Activated naive CD4-positive, alpha-beta T cell treated with anti-CD3 and anti-CD28 coated beads for 36 hours (primary cell): Measurements from ENCODE around the gene RNF112. TPM values are rescaled to one million over a fixed set of nuclear protein-coding genes. Genes with fewer than 3 reads are reported as not detected.

Experiments
- CTCF ChIA-PET: fragments of 350-600 bp; sonication (Branson Sonifier 250); formaldehyde crosslinking; loops from one replicate; lab custom pipeline; 2021; ENCODE audit warnings: antibody characterized with exemption; lab: Charles Lee
- DNase-seq: peaks from one replicate; pipeline ENCODE4 v3.0.0-alpha.2; 2020
- H3K27ac Mint-ChIP-seq: one replicate; pipeline ENCODE4 v1.8.0; 2021; ENCODE audit warnings: mild to moderate bottlenecking, mixed read lengths
- H3K27me3 Mint-ChIP-seq: one replicate; pipeline ENCODE4 v1.8.0; 2021; ENCODE audit warnings: low read depth, mixed read lengths
- H3K36me3 Mint-ChIP-seq: one replicate; pipeline ENCODE4 v1.8.0; 2021; ENCODE audit warnings: low read depth, mixed read lengths
- H3K4me1 Mint-ChIP-seq: one replicate; pipeline ENCODE4 v1.8.0; 2021; ENCODE audit warnings: low read depth, mixed read lengths
- H3K4me3 Mint-ChIP-seq: one replicate; pipeline ENCODE4 v1.8.0; 2021; ENCODE audit warnings: mild to moderate bottlenecking, moderate library complexity, mixed read lengths
- H3K9me3 Mint-ChIP-seq: one replicate; pipeline ENCODE4 v1.8.0; 2021; ENCODE audit warnings: mixed read lengths
- intact Hi-C: fragments of 100-400 bp; cut with micrococcal nuclease; formaldehyde crosslinking; loops from one replicate; pipeline ENCODE4 v1.15.1; 2023
- total RNA-seq, 2 experiments: library from RNA; stranded (reverse); gene quantifications; one replicate each; pipeline ENCODE4 v1.2.3, GENCODE V29; 2021

Gene RNF112
- total RNA-seq, 2 experiments from 2014 or later: 0.31 to 0.32 TPM

DNA sequence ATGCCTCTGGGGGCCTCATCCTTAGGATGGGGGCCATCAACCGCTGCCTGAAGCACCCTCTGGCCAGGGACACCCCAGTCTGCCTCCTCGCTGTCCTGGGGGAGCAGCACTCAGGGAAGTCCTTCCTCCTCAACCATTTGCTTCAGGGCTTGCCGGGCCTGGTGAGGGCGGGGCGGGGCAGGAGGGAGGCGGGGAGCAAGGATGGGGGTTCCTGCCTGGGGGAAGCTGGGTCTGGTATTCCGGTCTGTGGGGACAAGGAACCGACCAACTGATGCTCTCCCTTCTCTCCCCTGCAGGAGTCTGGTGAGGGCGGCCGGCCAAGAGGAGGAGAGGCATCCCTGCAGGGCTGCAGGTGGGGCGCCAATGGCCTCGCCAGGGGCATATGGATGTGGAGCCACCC is 2.0 kb downstream of the RNF112 start:
- intact Hi-C loops: no loop called here
- Mint-ChIP-seq H3K4me1 (peaks cover 7% of the 10 kb centered on the region), H3K27ac (no peak overlapping the region), H3K9me3 (no peaks in the 10 kb centered on the region), H3K36me3 (no peaks in the 10 kb centered on the region), H3K4me3 (no peak overlapping the region), H3K27me3 (no peaks in the 10 kb centered on the region)
- CTCF ChIA-PET: no interaction called here
- no peak for DNase-seq

DNA sequence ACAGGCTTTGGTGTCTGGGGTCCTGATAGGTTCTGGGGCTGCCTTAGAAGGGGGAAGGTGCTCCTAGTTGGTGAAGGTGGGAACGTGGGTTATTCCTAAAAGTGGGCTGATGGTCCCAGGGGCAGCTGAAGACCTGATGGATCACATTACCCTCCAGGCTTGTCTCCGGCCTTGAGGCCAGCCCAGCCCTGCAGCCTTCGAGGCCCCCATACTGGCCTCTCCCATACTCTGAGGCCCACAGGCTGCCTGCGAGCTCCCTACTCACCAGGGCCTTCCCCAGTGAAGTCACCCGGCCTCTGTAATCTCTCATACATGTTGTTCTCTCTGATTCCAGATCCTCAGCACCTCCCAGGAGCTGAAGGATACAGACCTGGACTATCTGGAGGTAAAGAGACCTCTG is 2.7 kb downstream of the RNF112 start:
- intact Hi-C loops: no loop called here
- Mint-ChIP-seq H3K4me1 (peaks cover 11% of the 10 kb centered on the region), H3K27me3 (no peaks in the 10 kb centered on the region), H3K36me3 (no peaks in the 10 kb centered on the region), H3K4me3 (no peak overlapping the region), H3K27ac (no peak overlapping the region), H3K9me3 (no peaks in the 10 kb centered on the region)
- DNase-seq: no peak
- CTCF ChIA-PET: interaction anchor here (0.5 kb wide), 1 partner anchor 372 kb away, joined by 4 read pairs; no protein-coding TSS in a partner anchor

DNA sequence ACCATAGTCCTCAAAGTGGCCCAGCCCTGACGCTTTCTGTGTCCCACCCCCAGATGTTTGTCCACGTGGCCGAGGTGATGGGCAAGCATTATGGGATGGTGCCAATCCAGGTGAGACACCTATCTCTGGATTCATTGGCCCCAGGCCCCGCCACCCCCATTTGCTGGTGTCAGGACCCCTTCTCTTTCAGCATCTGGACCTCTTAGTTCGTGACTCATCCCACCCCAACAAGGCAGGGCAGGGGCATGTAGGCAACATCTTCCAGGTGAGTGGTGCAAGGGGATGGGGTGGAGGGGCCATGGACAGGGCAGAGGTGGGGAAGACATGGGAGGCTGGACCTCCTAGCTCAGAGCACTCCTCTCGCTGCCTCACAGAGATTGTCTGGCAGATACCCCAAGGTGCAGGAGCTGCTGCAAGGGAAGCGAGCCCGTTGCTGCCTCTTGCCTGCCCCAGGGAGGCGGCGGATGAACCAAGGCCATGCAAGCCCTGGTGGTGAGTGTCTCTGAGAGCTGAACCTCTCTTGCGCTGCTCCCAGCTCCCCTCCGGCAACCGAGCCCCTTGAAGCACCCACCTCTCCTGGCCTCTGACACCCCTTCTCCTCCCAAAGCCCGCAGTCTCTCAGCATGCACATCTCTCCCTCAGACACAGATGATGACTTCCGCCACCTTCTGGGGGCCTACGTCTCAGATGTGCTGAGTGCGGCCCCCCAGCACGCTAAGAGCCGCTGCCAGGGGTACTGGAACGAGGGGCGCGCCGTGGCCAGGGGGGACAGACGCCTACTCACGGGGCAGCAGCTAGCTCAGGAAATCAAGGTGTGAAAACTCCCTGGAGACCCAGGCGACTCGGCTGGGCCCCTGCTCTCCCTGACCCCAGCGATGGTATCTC is 3.6 kb downstream of the RNF112 start:
- Mint-ChIP-seq H3K4me1 (peaks cover 12% of the 10 kb centered on the region), H3K27me3 (no peaks in the 10 kb centered on the region), H3K27ac (no peak overlapping the region), H3K4me3 (no peak overlapping the region), H3K36me3 (no peaks in the 10 kb centered on the region), H3K9me3 (no peaks in the 10 kb centered on the region)
- DNase-seq: no peak
- CTCF ChIA-PET: no interaction called here
- intact Hi-C loops: no loop called here

GRCh38 chr17:19415311-19415710 is 4.3 kb downstream of the RNF112 start:
- no peak for DNase-seq
- H3K27ac Mint-ChIP-seq: no peak overlapping the region
- CTCF ChIA-PET: no interaction called here
- no peaks in the 10 kb centered on the region for H3K9me3 Mint-ChIP-seq
- H3K27me3 Mint-ChIP-seq: no peaks in the 10 kb centered on the region
- H3K36me3 Mint-ChIP-seq: no peaks in the 10 kb centered on the region
- H3K4me1 Mint-ChIP-seq: peaks cover 12% of the 10 kb centered on the region
- no peak overlapping the region for H3K4me3 Mint-ChIP-seq
- intact Hi-C loops: no loop called here

GRCh38 chr17:19415806-19416775 is 5.1 kb downstream of the RNF112 start:
- no peak for DNase-seq
- Mint-ChIP-seq H3K9me3 (no peaks in the 10 kb centered on the region), H3K27ac (no peak overlapping the region), H3K4me1 (peaks cover 12% of the 10 kb centered on the region), H3K4me3 (no peak overlapping the region), H3K36me3 (no peaks in the 10 kb centered on the region), H3K27me3 (no peaks in the 10 kb centered on the region)
- CTCF ChIA-PET: interaction anchor here (0.7 kb wide), 1 partner anchor 1901 kb away, joined by 3 read pairs; no protein-coding TSS in a partner anchor
- intact Hi-C loops: no loop called here

- H3K9me3 Mint-ChIP-seq: no peaks in the 10 kb centered on the region
- CTCF ChIA-PET: no interaction called here
These were observed 6.6 kb downstream of the RNF112 start for GRCh38 chr17:19417611-19418010.

GRCh38 chr17:19418251-19418992 is 7.4 kb downstream of the RNF112 start:
- DNase-seq: peak; percentile 43
- H3K27ac Mint-ChIP-seq: no peak overlapping the region
- CTCF ChIA-PET: no interaction called here

More at GRCh38 chr17:19417611-19418010, 6.6 kb downstream of the RNF112 start:
- no peak overlapping the region for H3K27ac Mint-ChIP-seq
- DNase-seq: no peak
- H3K4me3 Mint-ChIP-seq: no peak overlapping the region
- no peaks in the 10 kb centered on the region for H3K36me3 Mint-ChIP-seq
- H3K27me3 Mint-ChIP-seq: no peaks in the 10 kb centered on the region
- peaks cover 12% of the 10 kb centered on the region for H3K4me1 Mint-ChIP-seq
- intact Hi-C loops: no loop called here

GRCh38 chr17:19421219-19421618 is 10.2 kb downstream of the RNF112 start:
- intact Hi-C loops: no loop called here

More at GRCh38 chr17:19418251-19418992, 7.4 kb downstream of the RNF112 start:
- peaks cover 12% of the 10 kb centered on the region for H3K4me1 Mint-ChIP-seq
- H3K36me3 Mint-ChIP-seq: no peaks in the 10 kb centered on the region
- H3K4me3 Mint-ChIP-seq: no peak overlapping the region
- H3K9me3 Mint-ChIP-seq: no peaks in the 10 kb centered on the region
- no peaks in the 10 kb centered on the region for H3K27me3 Mint-ChIP-seq
- intact Hi-C loops: no loop called here

DNA sequence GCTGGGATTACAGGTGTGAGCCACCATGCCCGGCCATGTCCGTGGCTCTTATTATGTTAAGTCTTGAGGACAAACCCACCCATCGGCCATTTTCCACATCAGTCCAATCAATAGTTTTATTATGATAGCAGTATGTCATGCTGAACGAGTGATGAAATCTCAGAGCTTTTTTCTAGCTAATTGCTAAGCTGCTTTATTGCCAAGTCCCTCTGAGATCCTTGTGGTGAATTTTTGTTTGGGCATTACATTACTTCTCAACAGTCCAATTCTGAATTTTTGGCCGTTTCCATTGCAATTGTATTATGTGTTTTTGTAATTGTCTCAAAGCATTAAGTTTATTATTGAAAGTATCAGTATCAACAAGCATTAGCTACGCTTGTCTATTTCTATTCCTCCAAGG is 10.9 kb downstream of the RNF112 start:
- Mint-ChIP-seq H3K27ac (no peak overlapping the region), H3K27me3 (no peaks in the 10 kb centered on the region), H3K36me3 (no peaks in the 10 kb centered on the region), H3K4me1 (peaks cover 12% of the 10 kb centered on the region), H3K4me3 (no peak overlapping the region), H3K9me3 (no peaks in the 10 kb centered on the region)
- no peak for DNase-seq
- intact Hi-C loops: no loop called here
- CTCF ChIA-PET: no interaction called here

More at GRCh38 chr17:19421219-19421618, 10.2 kb downstream of the RNF112 start:
- no peaks in the 10 kb centered on the region for H3K36me3 Mint-ChIP-seq
- H3K27me3 Mint-ChIP-seq: no peaks in the 10 kb centered on the region
- no peaks in the 10 kb centered on the region for H3K9me3 Mint-ChIP-seq
- H3K4me1 Mint-ChIP-seq: peaks cover 12% of the 10 kb centered on the region
- no peak overlapping the region for H3K4me3 Mint-ChIP-seq
- DNase-seq: no peak
- CTCF ChIA-PET: no interaction called here
- no peak overlapping the region for H3K27ac Mint-ChIP-seq

DNA sequence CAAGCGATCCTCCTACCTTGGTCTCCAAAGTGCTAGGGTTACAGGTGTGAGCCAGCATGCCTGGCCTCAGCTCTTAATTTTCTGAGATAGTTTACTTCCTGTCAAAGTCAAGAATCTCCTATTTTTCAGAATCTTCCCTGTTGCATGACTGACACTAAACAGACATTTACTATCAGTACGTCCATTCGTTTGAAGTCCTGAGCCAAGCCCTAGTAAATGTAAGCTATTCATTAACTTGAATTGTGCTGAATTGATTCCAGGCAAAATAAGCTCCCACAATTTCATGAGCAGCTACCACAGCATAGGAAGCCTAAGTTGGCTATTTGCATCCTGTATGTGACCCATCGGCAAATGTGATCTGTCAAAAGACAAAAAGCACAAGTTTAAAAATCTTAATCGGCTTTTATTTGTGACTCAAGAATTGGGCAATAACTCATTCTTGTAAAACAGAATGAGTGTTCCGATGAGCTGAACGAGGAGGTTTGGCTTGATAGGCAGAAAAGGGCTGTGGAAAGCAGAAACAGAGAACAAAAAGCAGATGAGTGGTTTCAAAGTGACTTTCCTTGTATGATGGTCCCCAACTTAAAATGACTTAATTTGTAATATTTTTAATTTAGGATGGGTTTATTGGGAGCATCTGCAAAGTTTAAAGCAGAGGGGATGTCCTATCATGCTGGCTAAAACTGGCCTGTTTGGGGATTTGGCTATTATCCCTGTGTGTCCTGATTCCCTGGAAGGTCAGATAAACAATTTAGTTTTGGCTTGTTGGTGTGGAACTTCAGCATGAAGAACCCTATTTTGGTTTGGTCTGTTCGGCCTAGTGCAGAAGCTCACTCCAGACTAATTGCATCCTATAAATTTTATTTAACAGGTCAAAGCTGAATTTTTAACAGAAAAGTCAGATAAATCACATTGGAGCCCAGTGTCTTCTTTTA is 14.2 kb downstream of the RNF112 start:
- H3K9me3 Mint-ChIP-seq: no peaks in the 10 kb centered on the region

DNA sequence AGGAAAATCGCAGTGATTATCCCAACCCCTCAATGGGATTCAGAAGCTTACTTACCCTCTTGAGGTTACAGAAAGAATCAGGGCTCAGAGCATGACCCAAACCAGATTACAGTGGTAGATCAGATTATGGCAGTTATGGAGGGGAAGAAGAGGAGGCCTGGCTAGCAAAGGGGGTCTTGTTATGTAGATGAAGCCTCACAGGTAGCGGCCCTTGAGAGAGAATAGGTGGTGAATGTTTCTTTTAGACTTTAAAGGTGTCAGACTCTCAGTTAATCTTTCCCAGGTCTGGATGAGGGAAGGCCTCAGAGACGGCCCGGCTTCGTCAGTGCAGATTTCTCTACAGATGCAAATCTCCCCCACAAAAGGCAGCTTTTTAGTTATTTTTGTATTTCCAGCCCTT is 15.6 kb downstream of the RNF112 start:
- no peak for DNase-seq
- Mint-ChIP-seq H3K9me3 (no peaks in the 10 kb centered on the region), H3K36me3 (no peaks in the 10 kb centered on the region), H3K27ac (no peak overlapping the region), H3K4me3 (no peak overlapping the region), H3K4me1 (no peaks in the 10 kb centered on the region), H3K27me3 (no peaks in the 10 kb centered on the region)
- intact Hi-C loops: no loop called here
- CTCF ChIA-PET: no interaction called here

More for the DNA sequence above, 14.2 kb downstream of the RNF112 start:
- no peaks in the 10 kb centered on the region for H3K4me1 Mint-ChIP-seq
- H3K4me3 Mint-ChIP-seq: no peak overlapping the region
- intact Hi-C loops: no loop called here
- CTCF ChIA-PET: interaction anchor here (0.6 to 1.3 kb wide), 2 partner anchors 9 to 180 kb away, joined by 3 read pairs; no protein-coding TSS in a partner anchor
- H3K27ac Mint-ChIP-seq: no peak overlapping the region
- H3K36me3 Mint-ChIP-seq: no peaks in the 10 kb centered on the region
- H3K27me3 Mint-ChIP-seq: no peaks in the 10 kb centered on the region
- DNase-seq: no peak
